NT2/D1 (cell line): ENCODE data around the gene SYT6.

Source experiments
- DNase-seq: peaks from one replicate; pipeline ENCODE4 v3.0.0-alpha.2; 2011; ENCODE audit warnings: low read depth, low spot score
- H3K27me3 ChIP-seq: 2 replicates; pipeline ENCODE4 v1.6.0; 2011; ENCODE audit warnings: mild to moderate bottlenecking; ENCODE audit not compliant: insufficient read length, insufficient read depth
- H3K36me3 ChIP-seq: 2 replicates; pipeline ENCODE4 v1.6.1; 2011; ENCODE audit warnings: mild to moderate bottlenecking, low read length, mixed read lengths; ENCODE audit not compliant: insufficient read depth, insufficient read length
- H3K4me1 ChIP-seq: 2 replicates; pipeline ENCODE4 v1.5.1; 2011; ENCODE audit not compliant: insufficient read depth, insufficient read length
- H3K4me3 ChIP-seq: 2 replicates; pipeline ENCODE4 v1.5.1; 2011; ENCODE audit warnings: low read depth; ENCODE audit not compliant: insufficient read length
- H3K9ac ChIP-seq: 2 replicates; pipeline ENCODE4 v1.6.0; 2011; ENCODE audit warnings: low read depth; ENCODE audit not compliant: insufficient read length
- H3K9me3 ChIP-seq: 2 replicates; pipeline ENCODE4 v1.5.1; 2011; ENCODE audit warnings: mild to moderate bottlenecking, low read length; ENCODE audit not compliant: insufficient read depth
- SUZ12 ChIP-seq: IDR thresholded peaks from 2 replicates; pipeline ENCODE4 v1.6.1; 2011; ENCODE audit not compliant: insufficient read length, insufficient read depth; ENCODE audit errors: extremely low read depth
- YY1 ChIP-seq: IDR thresholded peaks from 2 replicates; pipeline ENCODE4 v1.6.1; 2011; ENCODE audit not compliant: insufficient read length, insufficient read depth
- ZNF274 ChIP-seq: IDR thresholded peaks from 2 replicates; pipeline ENCODE4 v1.6.1; 2011; ENCODE audit warnings: mild to moderate bottlenecking, low read depth, low read length

The SYT6 gene

DNA sequence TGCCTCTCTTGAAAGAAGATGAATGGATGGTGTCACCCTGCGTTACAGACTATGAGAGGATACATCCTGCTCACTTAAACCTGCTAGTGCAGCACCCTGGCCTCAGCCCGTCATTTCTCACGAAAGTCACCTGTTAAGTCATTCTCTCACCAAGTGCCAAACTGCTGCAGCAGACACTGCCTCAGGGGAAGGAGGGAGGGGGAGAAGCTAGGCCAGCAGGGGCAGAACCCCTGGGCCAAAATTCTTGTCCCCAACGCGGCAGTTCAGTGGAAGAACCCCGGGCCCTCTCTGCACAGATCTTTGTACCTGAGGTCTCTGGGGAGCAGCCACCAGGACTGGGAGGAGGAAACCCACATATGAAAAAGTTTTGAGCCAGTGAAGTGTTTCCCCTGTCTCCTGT, 37.6 kb downstream of the SYT6 start:
- Histone ChIP-seq H3K4me1 (peaks cover 39% of the 10 kb centered on the region), H3K9ac (no peak overlapping the region), H3K9me3 (no peaks in the 10 kb centered on the region), H3K4me3 (no peak overlapping the region), H3K27me3 (no peaks in the 10 kb centered on the region), H3K36me3 (no peaks in the 10 kb centered on the region)
- no peak for DNase-seq
- no peak for TF ChIP-seq SUZ12
- TF ChIP-seq YY1, result no peak
- TF ChIP-seq ZNF274, result no peak

DNA sequence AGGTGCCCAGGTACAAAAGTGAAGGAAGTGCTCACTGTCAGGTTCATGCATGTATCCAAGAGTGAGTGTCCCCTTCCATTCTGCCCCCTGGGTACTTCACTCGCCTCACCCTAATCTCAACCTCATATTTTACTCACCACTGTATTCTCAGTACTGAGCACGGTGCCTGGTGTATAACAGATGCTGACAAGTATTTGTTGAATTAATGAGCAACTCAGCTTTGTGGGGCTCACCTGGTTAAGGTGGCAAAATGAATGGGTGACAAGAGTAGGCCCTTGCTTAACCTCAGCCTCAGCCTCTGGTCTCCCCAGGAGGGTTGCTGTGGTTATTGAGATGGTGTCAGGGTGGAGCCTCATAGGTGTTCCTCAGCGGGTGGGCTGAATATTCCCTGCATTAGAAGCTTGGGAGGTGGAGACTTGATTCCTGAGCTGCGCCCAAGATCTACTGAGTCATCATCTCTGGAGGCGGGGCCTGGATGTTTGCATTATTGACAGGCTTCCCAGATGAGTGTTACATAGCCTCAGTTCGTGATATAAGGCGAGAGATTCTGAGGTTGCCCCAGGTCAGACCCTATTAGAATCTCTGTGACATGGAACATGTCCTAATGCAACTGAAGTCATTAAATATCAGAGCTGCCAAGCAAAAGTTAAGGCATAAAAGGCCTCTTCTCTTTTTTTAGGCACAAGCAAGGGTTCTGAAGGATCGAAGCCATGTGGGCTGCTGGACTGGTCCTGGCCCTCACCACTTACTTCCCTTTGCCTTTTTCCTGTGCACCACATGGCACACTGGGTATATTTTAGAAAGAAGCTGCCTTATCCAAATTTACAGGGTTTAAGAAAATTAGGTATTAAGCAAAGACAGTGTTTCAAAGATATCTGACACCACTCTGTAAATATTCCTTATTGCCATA, 39.2 kb downstream of the SYT6 start:
- Histone ChIP-seq H3K4me1 (peaks cover 39% of the 10 kb centered on the region), H3K36me3 (no peaks in the 10 kb centered on the region), H3K9ac (no peak overlapping the region), H3K4me3 (no peak overlapping the region), H3K9me3 (no peaks in the 10 kb centered on the region), H3K27me3 (no peaks in the 10 kb centered on the region)
- TF ChIP-seq YY1 (no peak), SUZ12 (no peak), ZNF274 (no peak)
- DNase-seq, result no peak

DNA sequence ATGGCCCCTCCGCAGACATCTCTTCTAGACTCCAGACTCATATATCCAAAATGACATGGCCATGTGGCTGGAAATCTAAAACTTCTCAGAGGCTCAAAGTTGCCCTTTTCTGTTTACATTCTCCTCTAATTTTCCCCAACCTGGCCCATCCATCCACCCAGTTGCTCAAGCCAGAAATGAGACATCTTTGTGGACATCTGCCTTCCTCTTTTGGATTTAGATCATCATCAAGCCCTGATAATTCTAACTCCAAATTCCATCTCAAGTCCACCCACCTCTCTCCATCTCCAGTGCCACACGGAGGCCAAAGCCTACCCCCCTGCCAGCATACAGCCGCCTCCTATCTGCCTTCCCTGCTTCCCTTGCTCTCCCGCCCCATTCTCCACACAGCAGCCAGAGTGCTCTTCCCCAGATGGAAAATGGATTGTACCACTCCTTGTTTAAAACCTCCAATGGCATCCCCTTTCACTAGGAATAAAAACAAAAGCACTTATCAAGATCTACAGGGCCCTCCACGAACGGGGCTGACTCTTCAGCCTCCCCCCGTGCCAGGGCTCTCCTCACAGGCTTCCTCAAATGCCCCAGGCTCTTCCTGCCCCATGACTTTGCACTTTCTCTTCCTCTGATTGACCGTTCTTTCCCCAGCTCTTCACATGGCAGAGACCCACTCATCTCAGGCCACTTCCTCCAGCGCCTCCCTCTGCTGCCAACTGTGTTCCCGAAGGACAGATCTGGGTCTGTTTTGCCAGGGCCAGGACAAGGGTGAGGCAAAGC, 40.1 kb downstream of the SYT6 start:
- Histone ChIP-seq H3K36me3 (no peaks in the 10 kb centered on the region), H3K4me3 (no peak overlapping the region), H3K4me1 (peaks cover 38% of the 10 kb centered on the region), H3K27me3 (no peaks in the 10 kb centered on the region), H3K9me3 (no peaks in the 10 kb centered on the region), H3K9ac (no peak overlapping the region)
- TF ChIP-seq ZNF274, result no peak
- no peak for TF ChIP-seq YY1
- no peak for TF ChIP-seq SUZ12
- no peak for DNase-seq

DNA sequence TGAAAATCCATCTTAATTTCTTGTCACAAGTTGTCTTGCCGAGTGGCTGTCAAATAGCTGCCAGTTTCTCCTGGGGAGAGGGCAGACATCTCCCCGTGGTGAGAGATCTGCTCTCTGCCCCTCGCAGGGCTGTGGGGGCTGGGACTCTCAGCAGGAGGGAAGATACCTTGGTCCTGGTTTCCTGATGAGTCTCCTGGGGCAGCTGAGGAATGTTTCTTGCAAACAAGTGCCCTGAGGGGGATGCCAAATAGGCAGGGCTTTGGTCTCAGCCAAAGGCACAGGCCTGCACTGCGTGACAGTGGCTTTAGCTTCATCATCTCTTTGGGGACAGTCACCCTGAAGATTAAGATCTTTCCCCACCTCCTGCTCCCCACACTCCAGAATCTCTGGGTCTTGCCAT, 40.9 kb downstream of the SYT6 start:
- no peak for TF ChIP-seq SUZ12
- TF ChIP-seq YY1, result no peak
- TF ChIP-seq ZNF274, result no peak
- no peak overlapping the region for H3K4me3 ChIP-seq
- no peaks in the 10 kb centered on the region for H3K36me3 ChIP-seq
- H3K27me3 ChIP-seq, result no peaks in the 10 kb centered on the region
- H3K9me3 ChIP-seq, result no peaks in the 10 kb centered on the region
- no peak overlapping the region for H3K9ac ChIP-seq
- no peak for DNase-seq
- peaks cover 36% of the 10 kb centered on the region for H3K4me1 ChIP-seq

DNA sequence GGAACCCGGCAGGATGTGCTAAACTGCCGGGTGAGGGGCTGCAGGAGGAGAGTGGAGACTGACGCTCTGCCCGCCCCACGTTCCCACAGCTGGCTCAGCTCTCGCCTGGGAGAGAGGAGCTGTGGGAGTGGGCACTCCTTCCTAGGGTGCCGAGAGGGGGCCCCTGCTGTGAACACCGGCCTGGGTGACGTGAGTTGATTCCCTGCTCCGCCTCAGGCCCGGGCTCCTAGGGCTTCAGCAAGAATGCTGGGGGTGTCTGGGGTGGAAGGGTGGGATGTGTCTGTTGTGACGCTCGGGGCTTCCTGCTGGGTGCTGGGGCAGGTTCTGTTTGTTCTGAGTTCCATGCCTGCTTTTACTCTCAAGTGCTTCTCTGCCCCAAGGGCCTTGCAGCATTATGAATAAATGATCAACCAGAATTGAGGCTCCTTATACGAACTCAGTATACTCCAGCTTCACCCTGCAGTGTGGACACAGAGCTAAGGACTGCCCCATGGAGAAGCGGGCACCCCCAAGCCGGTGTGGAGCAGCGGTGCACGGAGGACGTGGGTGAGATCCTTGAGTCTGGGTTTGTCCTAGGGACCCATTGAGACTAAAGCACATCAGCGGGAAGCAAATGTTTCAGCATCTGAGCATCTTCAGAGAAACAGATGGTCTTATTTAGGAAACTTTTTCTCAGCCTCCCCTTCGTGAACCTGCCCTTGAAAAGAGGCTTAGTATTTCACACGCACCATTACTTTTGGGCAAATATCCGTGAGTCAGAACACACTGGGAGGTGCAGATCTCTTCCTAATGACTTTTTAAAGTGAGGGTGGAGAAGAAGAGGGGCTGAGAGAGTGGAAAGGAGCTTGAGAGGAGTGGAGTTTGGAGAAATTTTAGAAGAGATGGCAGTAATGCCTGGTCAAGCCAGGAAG, 41.7 kb downstream of the SYT6 start:
- Histone ChIP-seq H3K27me3 (no peaks in the 10 kb centered on the region), H3K4me1 (peaks cover 32% of the 10 kb centered on the region), H3K9ac (no peak overlapping the region), H3K4me3 (no peak overlapping the region), H3K9me3 (no peaks in the 10 kb centered on the region), H3K36me3 (no peaks in the 10 kb centered on the region)
- TF ChIP-seq ZNF274 (no peak), SUZ12 (no peak), YY1 (no peak)
- DNase-seq, result no peak

DNA sequence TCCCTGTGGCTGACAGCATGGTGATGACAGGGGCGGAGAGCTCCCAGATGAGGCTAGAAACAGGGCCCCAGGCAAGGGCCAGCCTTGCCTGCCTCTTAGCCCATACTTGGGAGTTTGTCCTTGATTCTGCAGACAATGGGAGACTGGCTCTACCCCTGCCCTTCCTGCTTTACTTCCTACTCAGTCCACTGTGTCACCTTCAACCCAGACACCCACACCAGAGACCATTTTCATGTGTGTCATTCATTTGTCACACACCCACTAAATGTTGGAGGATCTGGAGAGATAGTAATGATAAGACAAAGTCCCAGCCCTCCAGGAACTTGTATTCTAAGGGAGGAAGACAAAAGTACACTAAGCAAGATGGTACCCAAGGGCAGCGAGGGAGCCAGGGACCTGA, 43.7 kb downstream of the SYT6 start:
- no peak overlapping the region for H3K9ac ChIP-seq
- TF ChIP-seq SUZ12, result no peak
- TF ChIP-seq YY1, result no peak
- no peak for TF ChIP-seq ZNF274
- DNase-seq, result no peak
- no peaks in the 10 kb centered on the region for H3K9me3 ChIP-seq
- H3K4me3 ChIP-seq, result no peak overlapping the region
- H3K4me1 ChIP-seq, result peaks cover 38% of the 10 kb centered on the region
- no peaks in the 10 kb centered on the region for H3K27me3 ChIP-seq
- H3K36me3 ChIP-seq, result no peaks in the 10 kb centered on the region

DNA sequence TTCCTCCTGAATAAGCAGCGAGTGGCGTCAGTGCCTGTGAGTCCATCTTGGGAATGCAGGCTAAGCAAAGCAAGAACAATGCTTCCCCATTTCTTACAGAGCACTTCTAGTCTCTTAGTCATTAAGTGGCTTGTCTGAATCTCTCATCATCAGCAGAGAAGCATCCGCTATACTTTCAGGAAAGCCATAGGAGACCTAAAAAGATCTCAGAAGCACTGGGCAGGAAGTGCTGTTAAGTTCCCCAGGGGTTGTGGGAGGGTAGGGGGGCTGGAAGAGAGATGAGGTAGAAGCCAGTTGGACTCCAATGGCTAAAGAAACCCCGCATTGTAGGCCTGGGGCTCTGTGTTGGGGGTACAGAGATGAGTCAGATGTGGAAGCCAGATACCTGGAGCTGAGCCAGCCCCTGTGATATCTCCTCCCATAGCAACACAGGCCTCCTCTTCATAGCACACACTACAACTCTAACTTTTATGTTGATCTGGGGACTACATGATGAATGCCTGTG, 44.9 kb downstream of the SYT6 start:
- no peaks in the 10 kb centered on the region for H3K36me3 ChIP-seq
- DNase-seq, result no peak
- no peaks in the 10 kb centered on the region for H3K27me3 ChIP-seq
- no peak overlapping the region for H3K9ac ChIP-seq
- TF ChIP-seq ZNF274, result no peak
- peaks cover 32% of the 10 kb centered on the region for H3K4me1 ChIP-seq
- no peaks in the 10 kb centered on the region for H3K9me3 ChIP-seq
- no peak overlapping the region for H3K4me3 ChIP-seq
